Activated CD8-positive, alpha-beta T cell treated with anti-CD3 and anti-CD28 coated beads, Interleukin-2, amount 10 ng/mL, durations not matched to agents 7 days and 5 days (primary cell): ENCODE measurements around the gene DLK2. TPM values are rescaled to one million over a fixed set of nuclear protein-coding genes. Genes with fewer than 3 reads are reported as not detected.
A peak's percentile ranks its signal among the peaks of the same experiment; 100 is the strongest.

Source experiments
- ATAC-seq: fragments of 150-1000 bp; cut with Tn5 transposase; one replicate; pipeline ENCODE4 v1.10.0; 2021; ENCODE audit warnings: moderate library complexity
- CTCF ChIA-PET: fragments of 350-600 bp; sonication (Branson Sonifier 250); formaldehyde crosslinking; loops from one replicate; lab custom pipeline; 2021; ENCODE audit warnings: antibody characterized with exemption; lab: Charles Lee
- POLR2A ChIA-PET: fragments of 350-600 bp; sonication (Branson Sonifier 250); formaldehyde crosslinking; loops from one replicate; lab custom pipeline; 2021; ENCODE audit warnings: antibody characterized with exemption; lab: Charles Lee
- DNase-seq: peaks from one replicate; pipeline ENCODE4 v3.0.0-alpha.2; 2020
- H3K27ac Mint-ChIP-seq: one replicate; pipeline ENCODE4 v1.8.0; 2021; ENCODE audit warnings: mild to moderate bottlenecking, mixed read lengths
- H3K27me3 Mint-ChIP-seq: one replicate; pipeline ENCODE4 v1.8.0; 2021; ENCODE audit warnings: low read depth, mixed read lengths
- H3K36me3 Mint-ChIP-seq: one replicate; pipeline ENCODE4 v1.8.0; 2021; ENCODE audit warnings: low read depth, mixed read lengths
- H3K4me1 Mint-ChIP-seq: one replicate; pipeline ENCODE4 v1.8.0; 2021; ENCODE audit warnings: low read depth, mixed read lengths
- H3K4me3 Mint-ChIP-seq: one replicate; pipeline ENCODE4 v1.8.0; 2021; ENCODE audit warnings: mild to moderate bottlenecking, mixed read lengths
- H3K9me3 Mint-ChIP-seq: one replicate; pipeline ENCODE4 v1.8.0; 2022; ENCODE audit warnings: mixed read lengths; ENCODE audit not compliant: insufficient read depth
- total RNA-seq, 2 experiments: library from RNA; stranded (reverse); gene quantifications; one replicate each; pipeline ENCODE4 v1.2.3, GENCODE V29; 2021

Gene DLK2
- total RNA-seq, 2 experiments from 2014 or later: not detected

DNA sequence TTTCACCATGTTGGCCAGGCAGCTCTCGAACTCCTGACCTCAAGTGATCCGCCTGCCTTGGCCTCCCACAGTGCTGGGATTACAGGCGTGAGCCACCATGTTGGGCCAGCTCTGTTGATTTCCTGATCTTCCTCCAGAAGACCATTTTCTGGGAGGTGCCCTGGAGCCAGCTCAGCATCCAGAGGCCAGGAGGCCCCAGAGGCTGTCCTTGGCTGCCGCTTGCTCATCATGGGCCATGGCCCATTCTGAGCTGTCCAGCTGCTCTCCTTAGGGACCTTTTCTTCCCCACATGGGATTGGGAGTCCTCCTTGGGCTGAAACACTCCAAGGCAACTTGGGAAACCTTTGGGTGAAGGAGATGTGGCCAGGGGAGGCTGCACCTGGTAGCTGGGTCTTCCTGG lies 39.4 kb upstream of the DLK2 start:
- H3K4me3 Mint-ChIP-seq: no peak overlapping the region
- H3K36me3 Mint-ChIP-seq: no peaks in the 10 kb centered on the region
- H3K27me3 Mint-ChIP-seq: no peaks in the 10 kb centered on the region

DNA sequence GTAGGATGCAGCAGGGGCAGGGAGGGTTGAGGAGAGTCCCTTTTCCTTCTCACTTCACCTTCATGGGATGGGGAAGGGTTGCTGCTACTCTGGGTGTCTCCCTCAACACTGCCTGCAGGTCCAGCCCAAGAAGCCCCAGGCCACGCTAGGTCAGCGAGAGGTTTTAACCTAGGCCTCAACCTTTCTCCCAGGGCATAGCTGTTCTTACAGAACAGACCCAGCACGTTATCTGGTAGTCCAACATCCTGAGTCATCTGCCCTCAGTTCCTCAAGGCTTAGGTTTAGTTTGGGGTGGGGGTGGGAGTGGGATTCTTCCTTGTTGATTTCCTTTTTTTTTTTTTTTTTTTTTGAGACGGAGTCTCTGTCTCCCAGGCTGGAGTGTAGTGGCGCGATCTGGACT lies 39.0 kb upstream of the DLK2 start:
- Mint-ChIP-seq H3K36me3 (no peaks in the 10 kb centered on the region), H3K4me3 (no peak overlapping the region), H3K27me3 (no peaks in the 10 kb centered on the region), H3K27ac (no peak overlapping the region), H3K4me1 (peaks cover 20% of the 10 kb centered on the region), H3K9me3 (no peaks in the 10 kb centered on the region)
- ATAC-seq: no peak
- CTCF ChIA-PET: interaction anchor here (7.5 kb wide), 1 partner anchor 12 kb away, joined by 65 read pairs; no protein-coding TSS in a partner anchor
- no peak for DNase-seq
- POLR2A ChIA-PET: interaction anchor here (1.4 to 1.8 kb wide), 2 partner anchors 17 to 28 kb away, joined by 3 to 7 read pairs; partner anchors contain the start of gene TJAP1

More for the DNA sequence above, 39.4 kb upstream of the DLK2 start:
- DNase-seq (no peak), ATAC-seq (no peak)
- Mint-ChIP-seq H3K4me1 (peaks cover 20% of the 10 kb centered on the region), H3K9me3 (no peaks in the 10 kb centered on the region), H3K27ac (peak overlapping the region; percentile 77)
- POLR2A ChIA-PET: interaction anchor here (1.4 to 1.7 kb wide), 2 partner anchors 17 to 28 kb away, joined by 3 to 5 read pairs; partner anchors contain the start of gene TJAP1
- CTCF ChIA-PET: interaction anchor here (0.9 to 7.5 kb wide), 4 partner anchors 11 to 266 kb away, joined by 3 to 65 read pairs (median 4); partner anchors contain the start of gene DNPH1

DNA sequence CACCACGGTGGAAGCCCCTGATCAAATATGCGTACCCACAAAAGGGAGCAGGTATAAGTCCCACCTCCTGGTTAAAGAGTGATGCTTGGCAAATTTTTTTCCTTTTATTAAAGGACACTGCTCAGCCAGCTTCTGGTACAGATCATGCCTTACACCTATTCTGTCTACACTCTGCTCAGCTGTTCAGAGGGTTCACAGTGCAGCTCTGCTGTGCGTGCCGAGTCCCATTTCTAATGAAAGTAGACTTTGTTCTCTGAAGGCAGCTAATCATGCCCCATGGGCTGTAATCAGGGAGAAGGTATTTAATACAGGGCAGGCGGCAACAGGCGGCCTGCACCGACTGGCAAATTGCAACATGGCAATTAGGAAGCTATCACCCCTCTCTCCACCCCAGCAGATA lies 38.5 kb upstream of the DLK2 start:
- Mint-ChIP-seq H3K4me3 (no peak overlapping the region), H3K27me3 (no peaks in the 10 kb centered on the region), H3K36me3 (no peaks in the 10 kb centered on the region), H3K27ac (no peak overlapping the region), H3K4me1 (peaks cover 20% of the 10 kb centered on the region), H3K9me3 (no peaks in the 10 kb centered on the region)
- no peak for ATAC-seq
- POLR2A ChIA-PET: interaction anchor here (0.6 to 1.8 kb wide), 3 partner anchors 16 to 56 kb away, joined by 3 to 7 read pairs (median 3); partner anchors contain the start of gene TJAP1
- DNase-seq: no peak
- CTCF ChIA-PET: interaction anchor here (7.5 kb wide), 1 partner anchor 13 kb away, joined by 65 read pairs; no protein-coding TSS in a partner anchor

DNA sequence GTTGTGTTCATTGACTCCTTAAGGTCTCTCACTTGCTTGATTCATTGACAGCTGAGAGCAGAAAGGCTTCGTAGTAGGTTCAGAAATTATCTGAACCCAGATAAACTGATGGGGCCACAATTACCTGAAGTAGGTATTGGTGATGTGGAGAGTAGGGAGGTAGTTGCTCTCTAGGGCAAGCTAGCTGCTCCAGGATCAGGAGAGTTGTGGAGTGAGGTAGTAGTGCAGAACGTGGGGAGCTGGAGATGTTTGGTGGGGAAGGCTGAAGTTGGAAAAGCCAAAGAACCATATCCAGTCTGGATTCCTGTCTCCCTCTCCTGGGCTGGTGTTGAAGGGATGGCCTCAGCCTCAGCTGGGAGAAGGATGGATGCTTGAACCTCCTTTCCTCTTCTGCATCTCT lies 37.9 kb upstream of the DLK2 start:
- H3K27me3 Mint-ChIP-seq: no peaks in the 10 kb centered on the region
- peaks cover 20% of the 10 kb centered on the region for H3K4me1 Mint-ChIP-seq
- H3K27ac Mint-ChIP-seq: peak overlapping the region; percentile 8
- no peaks in the 10 kb centered on the region for H3K9me3 Mint-ChIP-seq
- DNase-seq (no peak), ATAC-seq (no peak)
- ChIA-PET POLR2A (interaction anchor here (0.5 to 1.8 kb wide), 3 partner anchors 16 to 200 kb away, joined by 3 to 7 read pairs (median 4); partner anchors contain the start of gene TJAP1), CTCF (interaction anchor here (7.5 kb wide), 1 partner anchor 13 kb away, joined by 65 read pairs; no protein-coding TSS in a partner anchor)
- no peak overlapping the region for H3K4me3 Mint-ChIP-seq
- H3K36me3 Mint-ChIP-seq: no peaks in the 10 kb centered on the region

DNA sequence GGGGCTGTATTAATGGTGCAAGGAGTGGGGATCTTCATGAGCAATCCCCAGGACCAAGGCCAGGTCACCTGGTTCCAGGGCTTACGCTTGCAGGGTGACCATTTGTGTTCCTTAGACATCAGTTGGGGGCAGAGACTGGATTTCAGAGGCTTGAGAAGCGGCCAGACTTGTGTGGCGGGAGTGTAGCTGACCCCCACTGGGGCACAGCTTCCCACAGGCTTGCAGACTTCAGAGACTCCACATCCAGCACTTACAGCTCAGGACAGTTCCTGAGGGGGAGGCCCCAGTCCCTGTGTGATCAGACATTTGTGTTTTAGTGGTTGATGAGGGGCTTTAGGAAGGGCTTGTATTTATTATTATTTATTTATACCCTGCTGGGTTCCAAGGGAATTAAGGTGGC lies 37.3 kb upstream of the DLK2 start:
- H3K4me3 Mint-ChIP-seq: no peak overlapping the region
- no peaks in the 10 kb centered on the region for H3K27me3 Mint-ChIP-seq
- POLR2A ChIA-PET: interaction anchor here (1.8 kb wide), 1 partner anchor 15 kb away, joined by 7 read pairs; the partner anchor contains the start of gene TJAP1
- CTCF ChIA-PET: interaction anchor here (7.5 kb wide), 1 partner anchor 14 kb away, joined by 65 read pairs; no protein-coding TSS in a partner anchor
- DNase-seq (no peak), ATAC-seq (no peak)
- H3K9me3 Mint-ChIP-seq: no peaks in the 10 kb centered on the region
- H3K27ac Mint-ChIP-seq: no peak overlapping the region
- H3K4me1 Mint-ChIP-seq: peaks cover 20% of the 10 kb centered on the region
- H3K36me3 Mint-ChIP-seq: no peaks in the 10 kb centered on the region

DNA sequence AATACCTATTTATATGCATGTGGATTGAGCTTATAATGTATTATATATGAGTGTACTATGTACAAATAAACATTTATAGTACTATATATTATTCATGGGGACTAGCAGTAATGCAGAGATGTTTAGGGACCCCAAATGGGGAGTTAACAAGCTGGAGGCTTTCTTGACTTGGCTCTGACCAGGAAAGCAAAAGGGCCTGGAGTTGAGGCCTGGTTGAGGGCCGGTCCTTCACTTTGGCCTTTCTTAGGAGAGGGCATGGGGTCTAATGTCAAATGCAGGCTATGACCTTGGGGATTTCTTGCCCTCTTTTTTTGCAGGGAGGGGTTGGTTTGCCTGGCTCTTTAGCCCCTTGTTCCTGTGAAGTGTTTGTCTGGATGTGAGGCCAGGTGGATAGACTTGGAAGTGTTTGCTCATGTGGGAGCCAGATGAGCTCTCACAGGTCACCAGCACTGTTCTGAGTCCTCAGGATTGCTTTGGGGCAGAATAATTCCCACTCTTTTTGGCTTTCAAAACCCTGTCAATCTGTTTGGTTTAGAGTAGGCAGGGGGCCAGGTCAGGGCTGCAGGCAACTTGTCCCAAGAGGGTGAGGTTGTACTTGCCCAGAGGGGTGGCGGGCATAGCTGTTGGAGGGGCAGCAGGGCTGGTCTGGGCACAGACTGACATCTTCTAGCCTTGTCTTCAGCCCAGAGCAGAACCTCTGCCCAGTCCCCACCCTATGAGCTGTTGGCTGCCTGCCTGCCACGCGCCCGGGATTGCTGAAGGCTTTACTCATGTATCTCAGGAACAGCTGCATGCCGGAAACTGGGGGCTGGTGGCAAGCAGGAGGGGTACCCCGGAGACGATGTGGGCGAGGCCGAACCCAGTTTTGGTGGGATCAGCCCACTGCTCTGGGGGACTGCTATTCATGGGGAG lies 36.7 kb upstream of the DLK2 start:
- CTCF ChIA-PET: interaction anchor here (7.5 kb wide), 1 partner anchor 14 kb away, joined by 65 read pairs; no protein-coding TSS in a partner anchor
- POLR2A ChIA-PET: interaction anchor here (1.2 kb wide), 1 partner anchor 14 kb away, joined by 4 read pairs; the partner anchor contains the start of gene TJAP1
- no peaks in the 10 kb centered on the region for H3K36me3 Mint-ChIP-seq
- H3K4me1 Mint-ChIP-seq: peaks cover 20% of the 10 kb centered on the region
- no peak overlapping the region for H3K4me3 Mint-ChIP-seq
- no peak for ATAC-seq
- no peaks in the 10 kb centered on the region for H3K9me3 Mint-ChIP-seq
- no peak overlapping the region for H3K27ac Mint-ChIP-seq
- no peak for DNase-seq
- H3K27me3 Mint-ChIP-seq: no peaks in the 10 kb centered on the region

DNA sequence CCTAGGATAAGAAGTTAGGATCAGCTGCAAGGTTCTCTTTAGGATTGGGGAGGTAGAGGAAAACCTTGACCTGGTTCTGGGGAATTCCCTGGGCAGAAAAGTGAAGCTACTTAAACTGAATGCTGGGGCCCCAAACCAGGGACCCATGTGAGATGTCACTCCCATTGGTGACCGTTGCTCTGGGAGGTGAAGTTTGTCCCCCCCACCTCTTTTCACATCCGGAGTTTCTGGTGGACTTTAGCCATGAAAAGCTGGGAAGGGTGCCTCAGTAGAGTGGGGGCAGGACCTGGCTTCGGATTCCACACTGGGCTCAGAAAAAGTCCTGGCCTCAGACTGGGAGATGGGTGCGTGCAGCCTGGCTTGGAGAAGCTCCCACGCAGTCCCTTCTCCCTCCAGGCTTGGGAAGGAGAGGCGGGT lies 35.2 kb upstream of the DLK2 start:
- H3K9me3 Mint-ChIP-seq: no peaks in the 10 kb centered on the region
- ChIA-PET POLR2A (interaction anchor here (1.3 kb wide), 1 partner anchor 11 kb away, joined by 3 read pairs; no protein-coding TSS in a partner anchor), CTCF (interaction anchor here (2.5 kb wide), 1 partner anchor 15 kb away, joined by 17 read pairs; no protein-coding TSS in a partner anchor)
- no peaks in the 10 kb centered on the region for H3K27me3 Mint-ChIP-seq
- no peak for ATAC-seq
- H3K4me1 Mint-ChIP-seq: peaks cover 17% of the 10 kb centered on the region
- H3K4me3 Mint-ChIP-seq: no peak overlapping the region
- no peaks in the 10 kb centered on the region for H3K36me3 Mint-ChIP-seq
- H3K27ac Mint-ChIP-seq: no peak overlapping the region
- no peak for DNase-seq

DNA sequence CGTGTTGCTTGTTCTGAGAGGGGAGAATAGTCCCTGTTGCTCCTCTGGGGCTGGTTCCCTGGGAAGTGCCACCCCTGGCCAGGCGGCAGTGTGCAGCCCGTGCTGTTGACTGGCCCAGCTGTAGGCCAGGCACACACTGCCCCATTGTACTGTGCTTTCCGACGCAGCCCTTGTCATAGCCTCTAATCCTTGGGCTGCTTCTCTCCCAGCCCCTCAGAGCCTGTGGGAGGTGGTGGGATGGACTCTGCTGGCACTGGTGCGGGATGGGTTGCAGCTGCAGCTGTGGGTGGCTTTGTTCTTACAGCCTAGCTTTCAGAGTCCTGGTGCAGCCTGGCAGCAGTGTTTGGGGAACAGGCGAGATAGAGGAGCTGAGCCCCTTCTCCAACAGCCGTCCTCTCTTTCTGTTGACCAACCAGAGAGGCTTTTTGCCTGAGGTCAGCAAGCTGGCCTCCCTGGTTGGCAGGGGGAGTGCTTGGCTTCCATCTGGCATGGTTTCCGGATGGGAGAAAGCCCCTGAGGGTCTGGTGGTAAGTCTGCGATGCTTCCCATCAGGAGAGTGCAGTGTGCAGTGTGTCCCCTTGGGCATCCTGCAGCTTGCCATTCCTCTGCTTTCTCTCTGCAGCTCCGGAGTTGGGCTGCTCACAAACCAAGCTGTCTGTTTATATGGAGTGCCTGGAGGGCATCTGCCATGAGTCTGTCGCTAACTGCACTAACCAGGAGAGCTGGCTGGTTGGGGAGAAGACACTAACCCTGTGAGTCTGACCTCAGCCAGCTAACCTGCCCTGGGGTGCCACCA lies 34.1 kb upstream of the DLK2 start:
- Mint-ChIP-seq H3K27me3 (no peaks in the 10 kb centered on the region), H3K9me3 (no peaks in the 10 kb centered on the region), H3K27ac (no peak overlapping the region), H3K36me3 (no peaks in the 10 kb centered on the region), H3K4me3 (no peak overlapping the region), H3K4me1 (peaks cover 8% of the 10 kb centered on the region)
- ChIA-PET POLR2A (no interaction called here), CTCF (interaction anchor here (2.5 kb wide), 1 partner anchor 16 kb away, joined by 17 read pairs; no protein-coding TSS in a partner anchor)
- ATAC-seq: no peak
- DNase-seq: no peak

DNA sequence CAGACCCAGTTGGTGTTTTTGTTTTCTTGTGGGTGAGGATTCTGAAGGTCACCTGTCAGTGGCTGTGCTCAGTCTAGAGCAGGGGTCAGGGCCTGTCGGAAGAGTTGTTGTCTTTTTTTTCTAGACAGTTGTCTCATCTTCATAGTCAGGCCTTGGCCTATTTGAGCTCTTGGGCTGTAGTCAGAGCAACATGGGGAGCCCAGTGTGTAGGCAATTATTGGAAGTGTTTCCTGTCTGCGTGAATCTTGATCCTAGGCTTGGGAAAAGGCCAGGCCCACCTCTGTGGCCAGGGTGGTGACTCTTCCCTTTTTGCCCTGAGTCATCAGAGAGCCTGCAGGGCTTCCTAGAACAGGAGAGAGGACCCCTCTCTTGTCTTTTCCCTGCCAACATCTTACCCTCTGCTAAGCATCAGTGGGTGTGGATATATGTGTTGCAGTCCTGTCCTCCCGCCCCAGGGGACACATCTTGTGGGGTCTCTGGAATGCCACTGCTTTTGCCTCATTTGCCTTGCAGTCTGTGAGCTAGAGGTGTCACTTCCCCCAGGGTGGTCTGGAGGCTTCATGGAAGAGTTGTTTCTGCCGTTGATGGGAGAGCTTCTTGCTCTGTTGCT lies 33.4 kb upstream of the DLK2 start:
- peaks cover 2% of the 10 kb centered on the region for H3K4me1 Mint-ChIP-seq
- no peaks in the 10 kb centered on the region for H3K27me3 Mint-ChIP-seq
- no peaks in the 10 kb centered on the region for H3K36me3 Mint-ChIP-seq
- no peaks in the 10 kb centered on the region for H3K9me3 Mint-ChIP-seq
- peak overlapping the region; percentile 25 for H3K27ac Mint-ChIP-seq
- POLR2A ChIA-PET: no interaction called here
- CTCF ChIA-PET: interaction anchor here (2.5 kb wide), 1 partner anchor 17 kb away, joined by 17 read pairs; no protein-coding TSS in a partner anchor
- no peak for ATAC-seq
- H3K4me3 Mint-ChIP-seq: no peak overlapping the region
- DNase-seq: no peak

DNA sequence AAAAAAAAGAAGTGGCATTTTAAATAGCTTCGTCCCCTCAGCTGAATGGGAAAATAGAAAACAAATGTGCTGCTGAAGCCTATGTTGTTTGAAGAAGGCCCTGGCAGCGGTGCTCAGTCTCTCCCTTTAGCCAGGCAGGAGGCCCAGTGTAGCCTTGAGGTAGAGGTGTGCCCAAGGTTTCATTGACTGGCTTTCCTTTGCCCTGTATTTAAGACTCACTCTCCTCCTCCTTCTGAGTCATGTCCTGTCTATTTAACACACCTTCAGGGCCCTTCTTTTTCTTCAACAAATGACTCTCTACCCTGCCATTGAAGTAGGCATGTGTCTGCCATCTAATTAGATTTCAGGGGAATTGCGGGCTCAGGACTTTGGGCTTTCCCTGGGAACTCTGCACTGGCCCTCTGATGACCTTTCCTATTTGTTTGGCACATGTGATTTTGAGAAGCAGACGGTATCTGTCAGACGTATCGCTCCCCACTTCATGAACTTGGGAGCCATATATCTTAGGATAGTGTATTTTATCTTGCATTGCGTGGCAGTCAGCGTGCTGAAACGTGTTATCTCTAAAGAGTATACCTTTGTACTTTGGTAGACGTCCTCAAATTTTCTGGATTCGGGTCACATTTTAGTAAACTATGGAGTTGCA lies 26.4 kb upstream of the DLK2 start:
- Mint-ChIP-seq H3K27ac (peak overlapping the region; percentile 5), H3K9me3 (no peaks in the 10 kb centered on the region), H3K36me3 (no peaks in the 10 kb centered on the region), H3K4me3 (no peak overlapping the region), H3K27me3 (no peaks in the 10 kb centered on the region), H3K4me1 (peaks cover 33% of the 10 kb centered on the region)
- ATAC-seq (no peak), DNase-seq (no peak)
- ChIA-PET CTCF (no interaction called here), POLR2A (no interaction called here)
